Ovary (tissue), 9 donors: ENCODE data around the gene ZNF207. TPM values are rescaled to one million over a fixed set of nuclear protein-coding genes. Genes with fewer than 3 reads are reported as not detected.

Experiments used
- DNase-seq, 5 donors: peaks; one replicate each; pipeline ENCODE4 v3.0.0-alpha.2; 2019 to 2020
- H3K27ac ChIP-seq, 2 donors: fragments of 200-600 bp; one replicate each; pipeline versions ENCODE4 v1.5.1 to v1.8.0; 2019 to 2022
- H3K27me3 ChIP-seq: fragments of 200-600 bp; one replicate; pipeline ENCODE4 v1.8.0; 2022
- H3K36me3 ChIP-seq: fragments of 200-600 bp; sonication (generic); one replicate; pipeline ENCODE4 v1.5.1; 2019
- H3K4me1 ChIP-seq: one replicate; pipeline ENCODE4 v1.8.1; 2013; ENCODE audit warnings: mild to moderate bottlenecking, moderate library complexity; ENCODE audit not compliant: insufficient read depth
- H3K4me3 ChIP-seq: fragments of 200-600 bp; sonication (generic); one replicate; pipeline ENCODE4 v1.5.1; 2017
- H3K9me3 ChIP-seq, 2 donors: fragments of 200-600 bp in 1 of 2; sonication (generic) in 1 of 2; one replicate each; pipeline versions ENCODE4 v1.5.1 to v1.8.1; 2013 to 2019; ENCODE audit warnings: mild to moderate bottlenecking in 1 of 2, moderate library complexity in 1 of 2
- EP300 ChIP-seq: sonication (generic); formaldehyde crosslinking; IDR thresholded peaks from one replicate; pipeline ENCODE4 v1.6.1; 2017; ENCODE audit warnings: antibody characterized with exemption
- POLR2A ChIP-seq: fragments of 450-650 bp; IDR thresholded peaks from one replicate; pipeline ENCODE4 v1.6.1; 2017; ENCODE audit warnings: antibody characterized with exemption, mild to moderate bottlenecking, moderate library complexity
- WGBS, 3 donors: extraction: QIAGEN DNeasy Blood & Tissue Kit in 1 of 3; methylation state at CpG; one replicate each; pipeline versions ENCODE4 v1.1.5 to v1.1.7; 2013 to 2017; 5-methylcytosine and 5-hydroxymethylcytosine counted together
- intact Hi-C, 4 donors: fragments of 100-400 bp; cut with DNase I; formaldehyde crosslinking; loops; one replicate each; pipeline versions ENCODE4 v1.11.0 to v1.15.1; 2022 to 2023
- polyA plus RNA-seq, 2 donors: library from polyadenylated mRNA; stranded (reverse); fragments of 200-250 nt in 1 of 2; fragments of 350-450 nt in 1 of 2; fragmentation: Illumina TruSeq in 1 of 2; extraction: RNeasy Lipid Tissue Mini Kit (QIAGEN cat#74804) in 1 of 2; gene quantifications; one replicate each; pipeline ENCODE4 v1.2.3, GENCODE V29; 2013 to 2014
- total RNA-seq, 7 donors: library from RNA; depleted of rRNA in 2 of 7; stranded (reverse); fragments of >200 nt in 2 of 7; fragmentation: NEBNext Ultra II Directional in 3 of 7; extraction: Animal tissue kit (Norgen Biotek cat#: 25700) in 3 of 7; gene quantifications; one replicate each; pipeline versions ENCODE4 v1.1.0 to v1.2.4, GENCODE V29; 2016 to 2023
- TF ChIP-seq, protein P1 (sequence below), 3 donors: fragments of 450-650 bp in 2 of 3; fragments of 200-600 bp in 1 of 3; IDR thresholded peaks; one replicate each; pipeline versions ENCODE4 v1.5.1 to v1.8.0; 2016 to 2022; ENCODE audit warnings: antibody characterized with exemption in 3 of 3, mild to moderate bottlenecking in 1 of 3
- donor health status: DM: no; HTN: no; CAD: no; lungs with moderate emphysema.
- donor health status: DM: no; HTN: no; CAD: no.
- donor health status: Bipolar disorder and iron deficiency.
- donor health status: DM: yes; HTN: yes; CAD: no.
- donor health status: DM: no; HTN: no; CAD: no.
- donor health status: DM: yes; HTN: yes; CAD: no.

The ZNF207 gene
- total and polyA plus RNA-seq, 9 donors: 67.0 to 157 (median 136) TPM

DNA sequence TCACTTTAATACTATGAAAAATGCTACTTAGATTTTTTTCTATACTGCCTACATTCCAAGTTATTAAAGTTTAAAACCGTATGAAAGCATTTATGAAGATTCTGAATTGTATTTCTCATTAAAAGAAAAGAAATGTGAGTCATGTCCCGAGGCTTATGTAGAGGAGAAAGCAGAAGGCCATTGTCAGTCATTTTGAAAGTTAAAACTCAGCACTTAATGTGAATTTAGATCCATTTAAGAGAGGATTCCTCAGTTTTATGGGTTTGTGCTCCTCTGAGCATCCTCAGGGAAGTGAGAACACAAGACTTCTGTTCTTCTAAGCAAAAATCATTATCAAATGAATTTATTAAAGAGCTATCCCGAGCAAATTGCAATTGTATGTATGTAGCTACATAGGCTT lies 19.8 kb upstream of the ZNF207 start:
- Histone ChIP-seq H3K36me3 (no peaks in the 10 kb centered on the region), H3K27ac (no peak overlapping the region), H3K4me1 (no peaks in the 10 kb centered on the region), H3K27me3 (no peaks in the 10 kb centered on the region), H3K9me3 (no peaks in the 10 kb centered on the region), H3K4me3 (no peak overlapping the region)
- 70 to 75% (median 74%) methylated on average over 3 of the region's 3 CpGs for WGBS, 3 donors
- DNase-seq: no peak
- TF ChIP-seq EP300: no peak
- TF ChIP-seq POLR2A: no peak
- TF ChIP-seq, protein P1, sequence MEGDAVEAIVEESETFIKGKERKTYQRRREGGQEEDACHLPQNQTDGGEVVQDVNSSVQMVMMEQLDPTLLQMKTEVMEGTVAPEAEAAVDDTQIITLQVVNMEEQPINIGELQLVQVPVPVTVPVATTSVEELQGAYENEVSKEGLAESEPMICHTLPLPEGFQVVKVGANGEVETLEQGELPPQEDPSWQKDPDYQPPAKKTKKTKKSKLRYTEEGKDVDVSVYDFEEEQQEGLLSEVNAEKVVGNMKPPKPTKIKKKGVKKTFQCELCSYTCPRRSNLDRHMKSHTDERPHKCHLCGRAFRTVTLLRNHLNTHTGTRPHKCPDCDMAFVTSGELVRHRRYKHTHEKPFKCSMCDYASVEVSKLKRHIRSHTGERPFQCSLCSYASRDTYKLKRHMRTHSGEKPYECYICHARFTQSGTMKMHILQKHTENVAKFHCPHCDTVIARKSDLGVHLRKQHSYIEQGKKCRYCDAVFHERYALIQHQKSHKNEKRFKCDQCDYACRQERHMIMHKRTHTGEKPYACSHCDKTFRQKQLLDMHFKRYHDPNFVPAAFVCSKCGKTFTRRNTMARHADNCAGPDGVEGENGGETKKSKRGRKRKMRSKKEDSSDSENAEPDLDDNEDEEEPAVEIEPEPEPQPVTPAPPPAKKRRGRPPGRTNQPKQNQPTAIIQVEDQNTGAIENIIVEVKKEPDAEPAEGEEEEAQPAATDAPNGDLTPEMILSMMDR (IDR thresholded peaks at IDR 0.05): no peak
- intact Hi-C loops: no loop called here

DNA sequence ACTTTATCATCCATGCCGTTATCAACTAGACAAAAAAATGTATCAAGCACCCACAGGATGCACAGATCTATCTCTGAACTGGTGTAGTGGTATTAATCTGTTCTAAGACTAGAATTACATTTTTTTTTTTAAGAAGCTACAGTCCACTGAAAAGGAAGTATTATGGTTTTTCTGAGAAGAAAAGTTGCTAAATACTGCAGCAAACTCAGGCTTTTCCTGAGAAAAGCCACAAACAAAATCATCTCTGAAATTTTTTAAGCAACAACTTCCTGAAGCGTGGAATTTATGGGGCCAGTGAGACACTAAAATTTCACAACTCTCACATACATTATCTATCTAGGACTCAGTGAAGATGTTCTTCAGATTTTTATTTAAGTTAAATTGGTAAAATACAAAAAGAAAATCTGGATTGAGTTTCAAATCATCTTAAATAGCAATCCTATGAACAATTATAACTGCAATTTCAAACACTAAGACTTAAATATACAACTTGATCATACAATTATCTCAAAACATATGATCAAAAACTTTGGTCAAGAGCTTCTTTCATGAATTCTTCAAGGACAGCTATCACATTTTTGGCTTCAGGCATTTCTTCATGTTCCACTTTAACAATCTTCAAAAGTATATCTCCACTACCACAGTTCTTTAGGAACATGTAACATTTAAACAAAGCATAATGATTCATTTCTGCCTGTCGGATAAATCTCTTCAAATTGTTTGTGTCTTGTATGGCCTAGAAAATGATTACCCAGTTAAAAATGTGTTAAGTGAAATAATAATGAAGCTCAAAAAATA lies 18.5 kb upstream of the ZNF207 start:
- intact Hi-C loops: no loop called here
- H3K4me1 ChIP-seq: no peaks in the 10 kb centered on the region
- no peak overlapping the region for H3K4me3 ChIP-seq
- 78 to 84% (median 82%) methylated on average over 3 of the region's 3 CpGs for WGBS, 3 donors
- H3K9me3 ChIP-seq: no peaks in the 10 kb centered on the region
- no peak overlapping the region for H3K27ac ChIP-seq
- TF ChIP-seq, protein P1 (IDR thresholded peaks at IDR 0.05): no peak
- TF ChIP-seq EP300 (no peak), POLR2A (no peak)
- no peaks in the 10 kb centered on the region for H3K27me3 ChIP-seq
- no peaks in the 10 kb centered on the region for H3K36me3 ChIP-seq
- DNase-seq: no peak

DNA sequence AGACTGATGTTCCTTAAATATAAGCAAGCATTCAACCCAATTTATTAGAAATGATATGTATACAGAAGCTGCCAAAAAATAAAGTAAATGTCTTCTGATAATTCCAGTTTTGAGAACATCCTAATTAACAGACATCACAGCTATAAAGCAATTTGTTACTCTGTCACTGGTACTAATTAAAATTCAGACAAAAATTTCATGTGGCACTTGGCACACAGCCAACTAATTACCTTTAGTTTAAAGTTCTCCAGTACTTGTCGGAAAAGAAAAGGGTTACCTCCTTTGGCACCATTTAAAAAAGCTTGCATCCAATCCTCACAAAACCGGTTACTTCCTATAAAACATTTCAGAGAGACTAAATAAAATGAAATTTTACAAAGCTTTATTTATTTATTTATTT lies 16.8 kb upstream of the ZNF207 start:
- Histone ChIP-seq H3K9me3 (no peaks in the 10 kb centered on the region), H3K4me3 (no peak overlapping the region), H3K4me1 (no peaks in the 10 kb centered on the region), H3K36me3 (no peaks in the 10 kb centered on the region), H3K27me3 (no peaks in the 10 kb centered on the region), H3K27ac (no peak overlapping the region)
- 85 to 91% (median 87%) methylated on average over 2 of the region's 2 CpGs for WGBS, 3 donors
- intact Hi-C loops: no loop called here
- DNase-seq: no peak
- TF ChIP-seq EP300 (no peak), POLR2A (no peak)
- TF ChIP-seq, protein P1 (IDR thresholded peaks at IDR 0.05): no peak

DNA sequence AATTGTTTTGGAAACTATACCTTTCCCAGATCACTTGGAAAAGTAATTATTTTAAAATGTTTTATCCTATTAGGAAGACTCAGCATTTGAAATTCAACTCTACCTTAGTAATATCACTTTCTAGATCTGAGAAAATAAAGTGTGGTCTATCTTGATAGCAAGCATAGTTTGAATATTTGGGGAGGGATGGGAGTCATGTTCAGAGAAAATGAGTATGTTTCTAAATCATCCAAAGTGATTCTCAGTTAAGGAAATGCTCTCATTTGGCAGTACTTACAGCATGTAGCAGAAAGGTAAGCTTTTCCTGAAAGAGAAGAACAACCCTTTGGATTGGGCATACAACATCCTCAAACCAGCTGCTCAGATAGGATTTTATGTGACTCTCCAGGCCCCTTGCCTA lies 14.9 kb upstream of the ZNF207 start:
- Histone ChIP-seq H3K9me3 (no peaks in the 10 kb centered on the region), H3K4me3 (no peak overlapping the region), H3K4me1 (no peaks in the 10 kb centered on the region), H3K27ac (no peak overlapping the region), H3K36me3 (no peaks in the 10 kb centered on the region), H3K27me3 (no peaks in the 10 kb centered on the region)
- no peak for DNase-seq
- intact Hi-C loops: no loop called here
- TF ChIP-seq, protein P1 (IDR thresholded peaks at IDR 0.05): no peak
- TF ChIP-seq EP300: no peak
- TF ChIP-seq POLR2A: no peak
